Large intestine (tissue), 3 donors: ENCODE data around the gene HAUS6. TPM values are rescaled to one million over a fixed set of nuclear protein-coding genes. Genes with fewer than 3 reads are reported as not detected.
"Not testable (repeated sequence)": the region's sequence is repeated elsewhere in the genome, so short reads cannot be mapped to it uniquely, and the experiment has no call there.

Experiments used
- DNase-seq, 2 donors: peaks; one replicate each; pipeline versions ENCODE4 v3.0.0 to v3.0.0-alpha.2; 2013
- H3K27ac ChIP-seq: one replicate; pipeline ENCODE4 v1.5.1; 2013; ENCODE audit warnings: low read length
- H3K27me3 ChIP-seq: 2 replicates; pipeline ENCODE4 v1.6.1; 2013; ENCODE audit warnings: low read length; ENCODE audit not compliant: control insufficient read depth, insufficient read depth
- H3K36me3 ChIP-seq: 2 replicates; pipeline ENCODE4 v1.6.1; 2013; ENCODE audit warnings: low read length; ENCODE audit not compliant: control insufficient read depth, insufficient read depth
- H3K4me1 ChIP-seq: one replicate; pipeline ENCODE4 v1.6.1; 2013; ENCODE audit warnings: low read length; ENCODE audit not compliant: control insufficient read depth, insufficient read depth
- H3K4me3 ChIP-seq: one replicate; pipeline ENCODE4 v1.5.1; 2013; ENCODE audit warnings: low read length
- H3K9me3 ChIP-seq: one replicate; pipeline ENCODE4 v1.6.1; 2013; ENCODE audit warnings: mild to moderate bottlenecking, low read depth, low read length, moderate library complexity; ENCODE audit not compliant: control insufficient read depth
- WGBS: methylation state at CpG from one replicate; pipeline ENCODE4 v1.1.5; 2013; ENCODE audit warnings: low lambda C conversion rate; ENCODE audit not compliant: insufficient coverage; 5-methylcytosine and 5-hydroxymethylcytosine counted together
- polyA plus RNA-seq: library from polyadenylated mRNA; unstranded; fragments of 120-200 nt; gene quantifications from one replicate; pipeline ENCODE4 v1.2.1, GENCODE V29; 2013

The HAUS6 gene
- polyA plus RNA-seq, 1 donor = 10.5 TPM

GRCh38 chr9:19021649-19022048 is 81.1 kb downstream of the HAUS6 start:
- not testable (repeated sequence) for DNase-seq, H3K9me3 ChIP-seq, H3K4me3 ChIP-seq, H3K4me1 ChIP-seq, H3K27ac ChIP-seq, H3K27me3 ChIP-seq, H3K36me3 ChIP-seq
- no CpG with 5 or more reads among the region's 2 CpGs for WGBS

- Histone ChIP-seq H3K9me3 (no peaks in the 10 kb centered on the region), H3K27ac (no peak overlapping the region), H3K36me3 (no peaks in the 10 kb centered on the region), H3K4me3 (no peak overlapping the region), H3K4me1 (no peaks in the 10 kb centered on the region), H3K27me3 (peaks cover 8% of the 10 kb centered on the region)
- DNase-seq = no peak
- no CpG with 5 or more reads among the region's 3 CpGs for WGBS
These were observed 81.7 kb downstream of the HAUS6 start for GRCh38 chr9:19020886-19021455.

GRCh38 chr9:19018201-19018600 is 84.5 kb downstream of the HAUS6 start:
- no peak for DNase-seq
- H3K4me1 ChIP-seq = no peaks in the 10 kb centered on the region

GRCh38 chr9:19009391-19009965 is 93.2 kb downstream of the HAUS6 start:
- no peaks in the 10 kb centered on the region for H3K36me3 ChIP-seq
- H3K27ac ChIP-seq = no peak overlapping the region
- WGBS = no CpG with 5 or more reads among the region's 5 CpGs
- no peak overlapping the region for H3K4me3 ChIP-seq
- H3K4me1 ChIP-seq = no peaks in the 10 kb centered on the region
- no peaks in the 10 kb centered on the region for H3K9me3 ChIP-seq
- no peak for DNase-seq
- no peaks in the 10 kb centered on the region for H3K27me3 ChIP-seq

More at GRCh38 chr9:19018201-19018600, 84.5 kb downstream of the HAUS6 start:
- H3K9me3 ChIP-seq = no peaks in the 10 kb centered on the region
- H3K36me3 ChIP-seq = no peaks in the 10 kb centered on the region
- peaks cover 6% of the 10 kb centered on the region for H3K27me3 ChIP-seq
- H3K27ac ChIP-seq = no peak overlapping the region
- no CpG with 5 or more reads among the region's 4 CpGs for WGBS
- H3K4me3 ChIP-seq = no peak overlapping the region

Other genes starting within 250 kb of the HAUS6 start
- 0.06 TPM for gene SAXO1, start 69.7 kb downstream of the HAUS6 start, polyA plus RNA-seq
- 64.0 TPM for gene RRAGA, start 53.5 kb downstream of the HAUS6 start, polyA plus RNA-seq
- 147 TPM for gene PLIN2, start 24.6 kb upstream of the HAUS6 start, polyA plus RNA-seq
- 43.9 TPM for gene DENND4C, start 127.8 kb upstream of the HAUS6 start, polyA plus RNA-seq